ENCODE measurements around the gene PLXNA1. TPM values are rescaled to one million over a fixed set of nuclear protein-coding genes. Genes with fewer than 3 reads are reported as not detected.

PLXNA1 gene
- total and polyA plus RNA-seq, 2 experiments from 2014 or later: 19.7 to 35.1 TPM

DNA sequence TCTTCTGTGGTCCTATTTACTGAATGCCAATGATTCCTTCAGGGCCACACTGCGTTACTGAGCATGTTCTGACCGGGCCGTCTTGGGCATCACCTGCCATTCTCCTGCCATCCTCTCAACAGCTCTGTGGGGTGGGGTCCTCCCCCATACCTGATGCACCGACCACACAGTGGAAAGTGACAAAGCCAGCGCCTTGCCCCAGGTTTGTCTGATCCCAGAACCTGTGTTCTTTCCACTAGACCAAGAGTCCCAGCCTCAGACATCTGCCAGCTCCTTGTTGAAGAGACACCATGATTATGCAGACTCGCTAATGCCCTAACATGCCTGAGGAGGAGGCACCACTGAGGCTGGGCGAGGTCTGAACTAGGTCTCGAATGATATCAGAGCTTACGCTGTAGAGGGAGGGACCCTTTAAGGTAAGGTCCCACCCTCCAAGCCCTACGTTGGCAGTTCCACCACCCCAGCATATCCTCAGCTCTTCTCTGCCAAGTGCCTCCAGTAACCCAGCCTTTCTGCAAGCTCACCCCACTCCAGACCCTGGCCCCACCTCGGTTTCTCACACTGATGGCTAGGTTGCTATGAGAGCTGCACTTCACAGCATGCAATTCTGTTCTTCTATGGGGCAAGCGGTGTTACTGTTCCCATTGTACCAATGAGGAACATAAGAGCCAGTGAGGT lies 29.8 kb upstream of the PLXNA1 start:
- H3K4me3 ChIP-seq: no peak overlapping the region
- H2AFZ ChIP-seq: no peak overlapping the region
- no peaks in the 10 kb centered on the region for H3K9me2 ChIP-seq (replicated peaks; ENCODE audit: insufficient read depth)
- H3K4me1 ChIP-seq (ENCODE audit: insufficient read depth): no peaks in the 10 kb centered on the region
- no peak overlapping the region for H3K27ac ChIP-seq
- no peaks in the 10 kb centered on the region for H3K27me3 ChIP-seq
- WGBS (ENCODE audit: low lambda C conversion rate, missing lambda C conversion rate): 98% methylated on average over 12 of the region's 12 CpGs
- no peaks in the 10 kb centered on the region for H3K79me2 ChIP-seq
- H4K20me1 ChIP-seq (ENCODE audit: insufficient read depth, poor library complexity, severe bottlenecking): no peaks in the 10 kb centered on the region
- H3K9me3 ChIP-seq (ENCODE audit: low read depth): no peaks in the 10 kb centered on the region
- DNase-seq (ENCODE audit: low spot score): no peak
- H3K36me3 ChIP-seq (replicated peaks; ENCODE audit: insufficient read depth, low read depth): no peaks in the 10 kb centered on the region
- no peak overlapping the region for H3K4me2 ChIP-seq
- TF ChIP-seq, protein P1, sequence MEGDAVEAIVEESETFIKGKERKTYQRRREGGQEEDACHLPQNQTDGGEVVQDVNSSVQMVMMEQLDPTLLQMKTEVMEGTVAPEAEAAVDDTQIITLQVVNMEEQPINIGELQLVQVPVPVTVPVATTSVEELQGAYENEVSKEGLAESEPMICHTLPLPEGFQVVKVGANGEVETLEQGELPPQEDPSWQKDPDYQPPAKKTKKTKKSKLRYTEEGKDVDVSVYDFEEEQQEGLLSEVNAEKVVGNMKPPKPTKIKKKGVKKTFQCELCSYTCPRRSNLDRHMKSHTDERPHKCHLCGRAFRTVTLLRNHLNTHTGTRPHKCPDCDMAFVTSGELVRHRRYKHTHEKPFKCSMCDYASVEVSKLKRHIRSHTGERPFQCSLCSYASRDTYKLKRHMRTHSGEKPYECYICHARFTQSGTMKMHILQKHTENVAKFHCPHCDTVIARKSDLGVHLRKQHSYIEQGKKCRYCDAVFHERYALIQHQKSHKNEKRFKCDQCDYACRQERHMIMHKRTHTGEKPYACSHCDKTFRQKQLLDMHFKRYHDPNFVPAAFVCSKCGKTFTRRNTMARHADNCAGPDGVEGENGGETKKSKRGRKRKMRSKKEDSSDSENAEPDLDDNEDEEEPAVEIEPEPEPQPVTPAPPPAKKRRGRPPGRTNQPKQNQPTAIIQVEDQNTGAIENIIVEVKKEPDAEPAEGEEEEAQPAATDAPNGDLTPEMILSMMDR (IDR thresholded peaks at IDR 0.05; ENCODE audit: poor library complexity): no peak
- TF ChIP-seq EZH2 (IDR thresholded peaks at IDR 0.05; ENCODE audit: borderline replicate concordance): no peak
- TF ChIP-seq EZH2phosphoT487 (IDR thresholded peaks at IDR 0.05; ENCODE audit: low read depth, severe bottlenecking, unreplicated experiment): no peak

DNA sequence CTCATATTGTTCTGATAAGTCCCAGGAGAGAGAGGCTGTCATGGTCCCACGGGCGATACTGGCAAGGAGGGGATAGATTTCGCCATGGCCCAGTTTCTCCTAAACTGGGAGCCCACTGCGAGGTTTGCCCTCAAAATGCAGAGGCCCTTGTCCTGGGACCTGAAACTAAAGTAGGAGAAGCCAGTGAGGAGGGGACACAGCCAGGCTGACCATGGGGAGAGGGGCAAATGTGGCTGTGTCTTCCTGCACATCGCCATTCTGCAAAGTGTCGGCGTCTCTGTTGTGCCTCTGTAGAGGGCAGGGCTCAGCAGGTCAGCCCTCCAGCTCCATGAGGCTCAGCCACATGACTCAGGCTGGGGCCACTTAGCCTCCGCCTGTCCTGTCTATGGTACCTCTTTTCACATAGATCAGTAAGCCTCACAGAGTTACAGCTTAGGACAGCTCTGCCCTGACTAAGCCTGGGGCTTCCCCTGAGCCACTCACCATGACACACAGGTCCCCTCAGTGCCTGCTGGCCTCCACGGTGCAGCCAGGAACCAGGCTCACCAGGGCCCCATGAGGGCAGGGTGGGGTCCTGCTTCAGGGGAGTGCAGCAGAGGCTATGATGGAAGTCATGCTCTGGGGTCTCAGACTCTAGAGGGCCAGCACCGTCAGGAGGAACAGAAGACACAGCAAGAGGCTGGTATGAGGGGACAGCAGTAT lies 28.6 kb upstream of the PLXNA1 start:
- no peaks in the 10 kb centered on the region for H3K4me1 ChIP-seq (ENCODE audit: insufficient read depth)
- no peaks in the 10 kb centered on the region for H3K9me2 ChIP-seq (replicated peaks; ENCODE audit: insufficient read depth)
- DNase-seq (ENCODE audit: low spot score): no peak
- no peaks in the 10 kb centered on the region for H4K20me1 ChIP-seq (ENCODE audit: insufficient read depth, poor library complexity, severe bottlenecking)
- H3K27ac ChIP-seq: no peak overlapping the region
- H2AFZ ChIP-seq: no peak overlapping the region
- H3K4me2 ChIP-seq: no peak overlapping the region
- H3K9me3 ChIP-seq (ENCODE audit: low read depth): no peaks in the 10 kb centered on the region
- 92% methylated on average over 10 of the region's 10 CpGs for WGBS (ENCODE audit: low lambda C conversion rate, missing lambda C conversion rate)
- no peak overlapping the region for H3K4me3 ChIP-seq
- no peaks in the 10 kb centered on the region for H3K27me3 ChIP-seq
- no peaks in the 10 kb centered on the region for H3K36me3 ChIP-seq (replicated peaks; ENCODE audit: insufficient read depth, low read depth)
- H3K79me2 ChIP-seq: no peaks in the 10 kb centered on the region
- TF ChIP-seq EZH2 (IDR thresholded peaks at IDR 0.05; ENCODE audit: borderline replicate concordance): no peak

DNA sequence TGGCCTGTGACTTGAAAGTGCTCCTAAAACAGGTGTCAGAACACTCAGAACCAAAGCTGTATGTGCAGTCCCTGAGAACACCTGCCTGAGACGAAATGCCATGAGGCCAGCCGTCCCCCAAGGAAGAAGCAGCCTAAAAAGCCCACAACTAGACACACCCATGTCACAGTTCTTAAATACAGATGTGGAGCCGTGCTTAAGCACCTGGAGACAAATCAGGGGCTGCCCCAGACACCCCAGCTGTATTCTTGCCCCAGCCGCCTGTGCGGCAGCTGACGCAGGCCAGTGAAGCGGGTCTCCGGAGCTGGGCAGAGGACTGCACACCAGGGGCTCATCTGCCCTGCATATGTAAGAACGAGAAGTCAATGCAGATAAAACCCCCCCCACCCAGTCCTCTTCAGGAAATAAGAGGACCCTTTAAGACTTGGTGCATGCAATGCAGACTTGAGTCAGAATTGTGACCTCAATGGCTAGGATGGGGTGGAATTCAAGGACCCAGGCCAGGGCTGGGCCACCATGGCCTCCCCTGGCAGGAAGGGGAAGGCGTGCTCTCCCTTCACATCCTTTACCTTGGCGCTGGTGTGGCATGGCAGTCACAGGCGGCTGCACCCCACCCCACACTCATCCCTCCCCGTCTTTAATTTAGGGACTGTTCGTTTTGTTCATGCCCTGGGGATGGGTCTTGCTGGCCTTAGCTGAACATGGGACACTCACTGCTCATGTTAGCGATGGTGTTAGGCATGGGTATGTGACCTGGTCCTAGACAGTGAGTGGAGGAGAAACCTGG lies 27.7 kb upstream of the PLXNA1 start:
- Histone ChIP-seq H3K36me3 (replicated peaks; ENCODE audit: insufficient read depth, low read depth) (no peaks in the 10 kb centered on the region), H3K27ac (no peak overlapping the region), H3K4me1 (ENCODE audit: insufficient read depth) (no peaks in the 10 kb centered on the region), H2AFZ (no peak overlapping the region), H3K4me2 (no peak overlapping the region), H3K27me3 (no peaks in the 10 kb centered on the region), H3K79me2 (no peaks in the 10 kb centered on the region), H3K9me2 (replicated peaks; ENCODE audit: insufficient read depth) (no peaks in the 10 kb centered on the region), H4K20me1 (ENCODE audit: insufficient read depth, poor library complexity, severe bottlenecking) (no peaks in the 10 kb centered on the region), H3K9me3 (ENCODE audit: low read depth) (no peaks in the 10 kb centered on the region), H3K4me3 (no peak overlapping the region)
- no peak for DNase-seq (ENCODE audit: low spot score)
- WGBS (ENCODE audit: low lambda C conversion rate, missing lambda C conversion rate): 95% methylated on average over 15 of the region's 15 CpGs
- TF ChIP-seq EZH2phosphoT487 (IDR thresholded peaks at IDR 0.05; ENCODE audit: low read depth, severe bottlenecking, unreplicated experiment): no peak
- no peak for TF ChIP-seq EZH2 (IDR thresholded peaks at IDR 0.05; ENCODE audit: borderline replicate concordance)
- TF ChIP-seq, protein P1 (IDR thresholded peaks at IDR 0.05; ENCODE audit: poor library complexity): no peak

DNA sequence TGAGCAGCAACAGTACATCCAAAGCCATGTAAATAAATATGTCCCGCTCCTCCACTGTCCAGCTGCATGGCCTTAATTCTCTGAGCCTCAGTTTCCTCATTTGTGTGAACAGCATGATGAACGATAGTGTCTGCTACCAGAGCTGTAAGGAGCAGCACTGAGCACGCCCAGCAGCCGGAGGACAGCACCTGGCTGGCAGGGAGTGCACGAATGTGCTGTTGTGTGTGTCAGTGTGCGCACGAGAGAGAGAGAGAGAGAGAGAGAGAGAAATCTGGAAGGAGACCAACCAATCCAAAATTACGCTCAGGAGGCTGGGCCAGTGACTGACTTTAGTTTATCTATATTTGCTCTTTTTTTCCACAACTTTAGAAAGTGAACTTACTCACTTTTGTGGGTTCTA lies 26.6 kb upstream of the PLXNA1 start:
- Histone ChIP-seq H3K4me2 (no peak overlapping the region), H3K27ac (no peak overlapping the region), H3K27me3 (no peaks in the 10 kb centered on the region), H3K4me1 (ENCODE audit: insufficient read depth) (peaks cover 4% of the 10 kb centered on the region), H3K36me3 (replicated peaks; ENCODE audit: insufficient read depth, low read depth) (no peaks in the 10 kb centered on the region), H3K9me3 (ENCODE audit: low read depth) (no peaks in the 10 kb centered on the region), H3K9me2 (replicated peaks; ENCODE audit: insufficient read depth) (no peaks in the 10 kb centered on the region), H3K4me3 (no peak overlapping the region), H2AFZ (no peak overlapping the region), H3K79me2 (no peaks in the 10 kb centered on the region), H4K20me1 (ENCODE audit: insufficient read depth, poor library complexity, severe bottlenecking) (no peaks in the 10 kb centered on the region)
- 72% methylated on average over 8 of the region's 8 CpGs for WGBS (ENCODE audit: low lambda C conversion rate, missing lambda C conversion rate)
- DNase-seq (ENCODE audit: low spot score): no peak
- TF ChIP-seq EZH2phosphoT487 (IDR thresholded peaks at IDR 0.05; ENCODE audit: low read depth, severe bottlenecking, unreplicated experiment) (no peak), EZH2 (IDR thresholded peaks at IDR 0.05; ENCODE audit: borderline replicate concordance) (no peak)
- TF ChIP-seq, protein P1 (IDR thresholded peaks at IDR 0.05; ENCODE audit: poor library complexity): no peak
